Epithelial cell of proximal tubule (primary cell): Measurements from ENCODE around the gene CXCL9. TPM values are rescaled to one million over a fixed set of nuclear protein-coding genes. Genes with fewer than 3 reads are reported as not detected.

ENCODE experiments used
- DNase-seq: peaks from one replicate; pipeline ENCODE4 v3.0.0-alpha.2; 2011; ENCODE audit warnings: low read depth
- H3K4me3 ChIP-seq: 2 replicates; pipeline ENCODE4 v1.5.1; 2011; ENCODE audit warnings: low read depth, mild to moderate bottlenecking, low read length
- total RNA-seq: library from RNA; depleted of rRNA; stranded (reverse); fragments of >200 nt; gene quantifications from 2 replicates; pipeline ENCODE4 v1.2.3, GENCODE V29; 2015
- TF ChIP-seq, protein P1 (sequence below): conservative IDR thresholded peaks from 2 replicates; pipeline ENCODE4 v1.5.1; 2012; ENCODE audit warnings: low read depth, mild to moderate bottlenecking, low read length

CXCL9 gene
- total RNA-seq, 1 donor from 2014 or later, result not detected

- TF ChIP-seq, protein P1, sequence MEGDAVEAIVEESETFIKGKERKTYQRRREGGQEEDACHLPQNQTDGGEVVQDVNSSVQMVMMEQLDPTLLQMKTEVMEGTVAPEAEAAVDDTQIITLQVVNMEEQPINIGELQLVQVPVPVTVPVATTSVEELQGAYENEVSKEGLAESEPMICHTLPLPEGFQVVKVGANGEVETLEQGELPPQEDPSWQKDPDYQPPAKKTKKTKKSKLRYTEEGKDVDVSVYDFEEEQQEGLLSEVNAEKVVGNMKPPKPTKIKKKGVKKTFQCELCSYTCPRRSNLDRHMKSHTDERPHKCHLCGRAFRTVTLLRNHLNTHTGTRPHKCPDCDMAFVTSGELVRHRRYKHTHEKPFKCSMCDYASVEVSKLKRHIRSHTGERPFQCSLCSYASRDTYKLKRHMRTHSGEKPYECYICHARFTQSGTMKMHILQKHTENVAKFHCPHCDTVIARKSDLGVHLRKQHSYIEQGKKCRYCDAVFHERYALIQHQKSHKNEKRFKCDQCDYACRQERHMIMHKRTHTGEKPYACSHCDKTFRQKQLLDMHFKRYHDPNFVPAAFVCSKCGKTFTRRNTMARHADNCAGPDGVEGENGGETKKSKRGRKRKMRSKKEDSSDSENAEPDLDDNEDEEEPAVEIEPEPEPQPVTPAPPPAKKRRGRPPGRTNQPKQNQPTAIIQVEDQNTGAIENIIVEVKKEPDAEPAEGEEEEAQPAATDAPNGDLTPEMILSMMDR, result no peak
- no peak overlapping the region for H3K4me3 ChIP-seq
These were observed 29.5 kb upstream of the CXCL9 start for GRCh38 chr4:76036855-76037254.

DNA sequence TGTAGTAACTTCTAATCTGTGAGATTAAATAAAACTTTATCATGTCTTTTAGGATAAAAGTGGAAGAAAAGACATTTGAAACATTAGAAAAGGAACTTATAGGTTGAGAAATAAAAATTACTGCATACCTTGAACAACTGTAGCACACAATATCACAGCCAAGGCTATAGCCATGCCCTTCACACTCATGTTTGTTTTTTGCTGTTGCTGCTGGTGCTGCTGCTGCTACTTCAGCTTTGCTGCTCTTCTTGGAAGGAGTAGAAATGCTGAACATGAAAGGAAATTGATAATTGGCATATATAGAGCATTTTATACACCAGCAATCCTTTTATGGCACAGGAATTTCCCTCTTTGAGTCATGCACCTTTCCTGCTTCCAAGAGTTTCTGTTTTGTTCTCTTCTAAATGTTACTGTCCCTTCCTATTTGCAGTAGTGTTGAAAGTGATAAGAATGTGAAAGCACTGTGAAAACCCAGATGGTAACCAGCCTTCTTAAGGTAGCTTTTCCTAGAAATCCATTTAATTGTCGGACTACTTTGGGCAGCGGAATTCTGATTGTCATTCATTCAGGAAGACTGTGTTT lies 28.6 kb upstream of the CXCL9 start, which contains the start of gene CXCL11:
Gene CXCL11, minus strand, starts transcription at position 272 of the 582 bp plus-strand sequence. Its CDS starts 83 bp downstream, at position 189.
- no peak for DNase-seq
- no peak within 1 kb of the TSS for H3K4me3 ChIP-seq
- TF ChIP-seq, protein P1, result no peak

More at GRCh38 chr4:76036855-76037254, 29.5 kb upstream of the CXCL9 start:
- no peak for DNase-seq

DNA sequence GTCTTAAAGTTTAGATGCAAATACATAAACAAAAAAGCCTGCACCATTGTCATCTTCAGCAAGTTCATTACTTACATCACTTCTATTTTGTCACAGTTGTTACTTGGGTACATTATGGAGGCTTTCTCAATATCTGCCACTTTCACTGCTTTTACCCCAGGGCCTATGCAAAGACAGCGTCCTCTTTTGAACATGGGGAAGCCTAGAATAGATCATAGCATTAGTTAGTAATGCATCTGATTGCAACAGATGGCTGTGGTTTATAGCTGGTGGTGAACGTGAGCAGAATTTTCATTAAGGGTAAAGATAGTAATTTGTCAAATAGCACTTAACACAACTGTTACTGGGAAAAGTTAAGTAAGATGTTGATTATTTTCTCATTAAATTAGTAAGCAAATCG lies 27.8 kb upstream of the CXCL9 start:
- no peak overlapping the region for H3K4me3 ChIP-seq
- no peak for DNase-seq
- TF ChIP-seq, protein P1, result no peak

- no peak overlapping the region for H3K4me3 ChIP-seq
- no peak for DNase-seq
- TF ChIP-seq, protein P1, result no peak
These were observed 22.0 kb upstream of the CXCL9 start for GRCh38 chr4:76029300-76029699.

- TF ChIP-seq, protein P1, result no peak
- DNase-seq, result no peak
- peak overlapping the region; percentile 39 for H3K4me3 ChIP-seq
These were observed 21.0 kb upstream of the CXCL9 start for GRCh38 chr4:76028350-76028765.

GRCh38 chr4:76024065-76024464 lies 16.8 kb upstream of the CXCL9 start:
- no peak for DNase-seq
- TF ChIP-seq, protein P1, result no peak
- no peak overlapping the region for H3K4me3 ChIP-seq

- TF ChIP-seq, protein P1, result no peak
- DNase-seq, result no peak
- H3K4me3 ChIP-seq, result no peak within 1 kb of the TSS
These were observed 16.1 kb upstream of the CXCL9 start, which contains the start of gene CXCL10 for GRCh38 chr4:76023389-76023788. CXCL10 (minus strand) TSS chr4:76023497; CDS start chr4:76023431, 66 bp downstream.
